T-helper 1 cell treated with Interleukin-12 subunit alpha and Interleukin-12 subunit beta and Interleukin-4 antibody, amounts not matched to agents 30 μg/mL and 1 μg/mL, for 36 hours (primary cell): Measurements from ENCODE around the gene HMGN3.
A peak's percentile ranks its signal among the peaks of the same experiment; 100 is the strongest.

Source experiments
- H3K27ac Mint-ChIP-seq: one replicate; pipeline ENCODE4 v1.8.0; 2021; ENCODE audit warnings: mild to moderate bottlenecking, mixed read lengths
- H3K27me3 Mint-ChIP-seq: one replicate; pipeline ENCODE4 v1.8.0; 2021; ENCODE audit warnings: low read depth, mixed read lengths
- H3K36me3 Mint-ChIP-seq: one replicate; pipeline ENCODE4 v1.8.0; 2021; ENCODE audit warnings: low read depth, mixed read lengths
- H3K4me1 Mint-ChIP-seq: one replicate; pipeline ENCODE4 v1.8.0; 2021; ENCODE audit warnings: low read depth, mixed read lengths
- H3K4me3 Mint-ChIP-seq: one replicate; pipeline ENCODE4 v1.8.0; 2021; ENCODE audit warnings: mild to moderate bottlenecking, moderate library complexity, mixed read lengths
- H3K9me3 Mint-ChIP-seq: one replicate; pipeline ENCODE4 v1.8.0; 2021; ENCODE audit warnings: mixed read lengths

Gene HMGN3

DNA sequence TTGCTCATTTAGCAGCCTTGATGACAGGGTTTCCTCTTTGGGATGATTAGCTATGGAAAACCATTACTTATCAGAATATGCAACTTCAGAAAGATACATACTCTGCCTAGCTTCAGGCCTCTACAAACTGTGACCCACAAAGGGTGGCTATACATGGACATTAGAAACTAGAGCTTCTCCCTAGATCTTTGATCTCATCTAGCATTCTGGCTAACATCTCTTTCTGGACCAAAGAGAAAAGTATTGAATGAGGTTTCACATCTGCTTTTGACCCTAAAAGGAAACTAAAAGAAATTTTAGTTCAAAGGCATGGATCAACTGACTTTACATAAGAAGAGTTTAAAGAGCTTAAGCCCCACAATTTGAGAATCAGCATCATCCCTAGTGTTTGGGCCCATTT lies 12.4 kb upstream of the HMGN3 start:
- Mint-ChIP-seq H3K27me3 (peaks cover 11% of the 10 kb centered on the region), H3K4me3 (no peak overlapping the region), H3K4me1 (no peaks in the 10 kb centered on the region), H3K36me3 (no peaks in the 10 kb centered on the region), H3K9me3 (peaks cover 5% of the 10 kb centered on the region), H3K27ac (no peak overlapping the region)

DNA sequence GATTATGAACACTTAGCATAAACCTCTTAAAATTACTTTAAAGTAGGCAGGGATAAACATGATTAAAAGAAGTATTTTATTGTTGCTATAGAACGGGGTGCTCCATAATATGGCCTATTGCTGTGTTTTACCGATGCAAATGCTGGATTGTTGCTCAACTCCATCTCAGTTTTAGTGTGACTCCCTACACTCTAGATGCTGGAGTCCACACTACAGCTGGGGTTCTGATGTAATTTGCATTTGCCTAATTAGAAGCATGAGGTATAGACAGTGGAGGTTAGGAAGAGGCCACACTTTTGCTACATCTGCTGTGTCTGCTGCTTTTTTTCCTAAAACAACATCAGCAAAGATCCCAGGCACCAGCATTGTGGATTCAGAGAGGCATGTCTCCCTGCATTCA lies 6.7 kb upstream of the HMGN3 start:
- no peak overlapping the region for H3K4me3 Mint-ChIP-seq
- peaks cover 11% of the 10 kb centered on the region for H3K27me3 Mint-ChIP-seq
- H3K36me3 Mint-ChIP-seq, result no peaks in the 10 kb centered on the region
- H3K4me1 Mint-ChIP-seq, result peaks cover 17% of the 10 kb centered on the region
- H3K27ac Mint-ChIP-seq, result no peak overlapping the region
- peaks cover 5% of the 10 kb centered on the region for H3K9me3 Mint-ChIP-seq

DNA sequence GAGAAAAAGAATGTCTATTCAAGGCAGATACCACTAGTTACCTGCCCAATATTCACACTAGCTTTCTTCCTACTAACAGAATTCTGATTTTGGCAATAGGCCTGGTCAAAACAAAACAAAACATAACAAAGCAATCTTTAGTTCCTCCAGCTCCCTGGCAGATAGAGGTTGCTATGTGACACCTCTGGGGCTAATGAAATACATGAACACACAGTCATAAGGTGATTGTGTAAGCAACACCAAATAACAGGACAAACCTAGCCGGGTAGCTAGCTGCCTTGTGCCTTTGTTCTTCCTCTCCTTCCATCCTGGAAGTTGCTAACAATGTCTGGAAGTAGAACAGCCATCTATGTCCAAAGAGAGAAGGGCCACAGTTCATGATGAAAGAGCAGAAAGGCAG lies 6.0 kb upstream of the HMGN3 start:
- H3K27me3 Mint-ChIP-seq, result peaks cover 11% of the 10 kb centered on the region
- no peaks in the 10 kb centered on the region for H3K36me3 Mint-ChIP-seq
- H3K27ac Mint-ChIP-seq, result no peak overlapping the region
- H3K9me3 Mint-ChIP-seq, result peaks cover 5% of the 10 kb centered on the region
- H3K4me1 Mint-ChIP-seq, result peaks cover 18% of the 10 kb centered on the region
- no peak overlapping the region for H3K4me3 Mint-ChIP-seq

DNA sequence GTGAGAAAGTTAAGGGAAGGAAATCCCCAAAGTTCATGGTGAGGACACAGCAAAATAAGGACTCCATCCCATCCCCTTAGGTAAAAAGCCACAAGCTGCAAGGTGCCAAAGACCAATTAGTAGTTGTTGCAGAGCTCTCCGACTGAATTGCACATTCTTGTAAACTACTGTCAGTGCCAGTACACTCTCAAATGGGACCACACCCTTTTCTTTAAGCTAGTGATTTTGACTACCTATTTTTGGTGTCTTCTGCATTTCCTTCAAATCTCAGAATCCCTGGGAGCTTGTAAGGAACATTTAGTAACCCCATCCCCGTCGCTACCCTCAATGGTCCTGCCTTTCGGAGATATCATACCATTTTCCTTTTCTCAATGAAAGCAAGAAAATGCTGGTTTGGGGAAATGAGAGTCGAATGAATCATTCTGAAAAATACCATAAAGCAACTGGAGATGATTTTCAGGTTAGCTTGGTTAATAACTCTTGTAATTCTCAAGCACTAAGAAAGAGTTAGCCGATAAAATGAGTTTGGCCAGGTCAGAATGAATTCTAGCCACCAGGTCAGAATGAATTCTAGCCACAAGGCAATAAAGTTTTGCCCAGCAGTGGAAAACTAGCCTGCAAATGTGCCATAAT lies 5.2 kb upstream of the HMGN3 start:
- no peak overlapping the region for H3K27ac Mint-ChIP-seq
- no peak overlapping the region for H3K4me3 Mint-ChIP-seq
- peaks cover 11% of the 10 kb centered on the region for H3K27me3 Mint-ChIP-seq
- no peaks in the 10 kb centered on the region for H3K36me3 Mint-ChIP-seq
- H3K9me3 Mint-ChIP-seq, result peaks cover 5% of the 10 kb centered on the region
- H3K4me1 Mint-ChIP-seq, result peaks cover 23% of the 10 kb centered on the region

DNA sequence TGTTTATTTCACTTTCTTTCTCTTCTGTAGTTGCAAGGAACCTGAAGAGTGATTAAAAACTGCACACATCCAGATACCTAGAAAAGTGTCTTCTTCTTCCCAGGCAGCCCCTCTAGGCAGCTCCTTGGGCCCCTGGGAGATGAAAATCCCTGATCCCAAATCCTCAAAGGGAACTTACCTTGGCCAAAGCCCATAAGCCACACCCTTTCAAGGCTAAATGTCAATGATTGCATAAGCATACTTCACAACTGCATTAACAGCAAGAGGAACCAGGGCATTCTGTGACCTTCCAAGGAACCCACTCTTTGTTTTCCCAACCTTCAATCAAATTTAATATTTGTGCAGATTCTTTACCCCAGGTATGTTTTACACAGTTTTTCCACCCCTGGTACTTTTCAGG lies 4.4 kb upstream of the HMGN3 start:
- Mint-ChIP-seq H3K4me1 (peaks cover 24% of the 10 kb centered on the region), H3K4me3 (no peak overlapping the region), H3K27ac (no peak overlapping the region), H3K27me3 (peaks cover 9% of the 10 kb centered on the region), H3K36me3 (no peaks in the 10 kb centered on the region), H3K9me3 (no peaks in the 10 kb centered on the region)

DNA sequence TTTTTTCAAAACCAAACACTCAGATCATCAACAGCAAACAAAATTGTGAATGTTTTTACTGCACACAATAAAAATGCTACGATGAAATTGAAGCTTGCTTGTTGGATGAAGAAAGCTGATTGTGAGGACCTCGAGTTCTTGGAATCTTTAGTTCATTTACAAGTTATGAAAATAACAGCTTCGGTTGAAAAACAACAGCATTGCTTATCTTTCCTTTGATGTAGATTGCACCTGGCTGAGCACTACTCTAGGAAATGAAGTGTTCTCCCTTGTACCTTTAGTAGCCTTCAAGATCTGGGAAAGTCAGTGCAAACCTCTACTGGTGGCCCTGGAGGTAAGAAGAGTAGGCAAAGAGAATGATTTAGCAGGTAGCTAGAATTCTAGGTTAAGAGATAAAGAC lies 2.2 kb upstream of the HMGN3 start:
- Mint-ChIP-seq H3K36me3 (peaks cover 4% of the 10 kb centered on the region), H3K27me3 (no peaks in the 10 kb centered on the region), H3K4me1 (peaks cover 35% of the 10 kb centered on the region), H3K4me3 (no peak overlapping the region), H3K9me3 (no peaks in the 10 kb centered on the region), H3K27ac (no peak overlapping the region)

DNA sequence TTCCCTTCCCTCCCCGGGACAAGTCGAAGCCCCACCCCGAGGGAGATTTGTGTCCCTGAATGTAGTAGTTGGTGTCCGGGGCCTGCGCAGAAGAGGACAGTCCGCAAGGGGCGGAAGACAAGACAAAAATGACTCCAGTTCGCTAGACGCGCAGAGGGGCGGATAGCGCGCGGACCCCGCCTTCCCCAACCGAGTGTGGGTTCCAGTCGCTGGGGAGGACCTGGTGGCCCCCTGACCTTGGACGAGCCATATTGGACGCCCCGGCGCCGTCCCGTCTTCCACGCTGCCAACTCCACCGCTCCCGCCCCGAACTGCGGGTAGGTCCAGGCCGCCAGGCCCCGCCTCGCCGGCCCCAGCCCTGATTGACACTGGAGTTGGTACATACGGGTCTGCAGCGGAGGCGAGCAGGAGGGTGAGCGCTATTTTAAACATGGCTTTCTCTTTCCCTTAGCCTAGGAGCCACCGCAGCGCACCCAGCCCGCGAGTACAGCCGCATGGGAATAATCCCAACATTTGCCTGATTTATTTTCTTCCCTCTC lies 802 bp downstream of the HMGN3 start:
- H3K27ac Mint-ChIP-seq, result peak overlapping the region; percentile 93
- no peaks in the 10 kb centered on the region for H3K9me3 Mint-ChIP-seq
- peak overlapping the region; percentile 97 for H3K4me3 Mint-ChIP-seq
- no peaks in the 10 kb centered on the region for H3K27me3 Mint-ChIP-seq
- H3K4me1 Mint-ChIP-seq, result peaks cover 31% of the 10 kb centered on the region
- peaks cover 5% of the 10 kb centered on the region for H3K36me3 Mint-ChIP-seq

DNA sequence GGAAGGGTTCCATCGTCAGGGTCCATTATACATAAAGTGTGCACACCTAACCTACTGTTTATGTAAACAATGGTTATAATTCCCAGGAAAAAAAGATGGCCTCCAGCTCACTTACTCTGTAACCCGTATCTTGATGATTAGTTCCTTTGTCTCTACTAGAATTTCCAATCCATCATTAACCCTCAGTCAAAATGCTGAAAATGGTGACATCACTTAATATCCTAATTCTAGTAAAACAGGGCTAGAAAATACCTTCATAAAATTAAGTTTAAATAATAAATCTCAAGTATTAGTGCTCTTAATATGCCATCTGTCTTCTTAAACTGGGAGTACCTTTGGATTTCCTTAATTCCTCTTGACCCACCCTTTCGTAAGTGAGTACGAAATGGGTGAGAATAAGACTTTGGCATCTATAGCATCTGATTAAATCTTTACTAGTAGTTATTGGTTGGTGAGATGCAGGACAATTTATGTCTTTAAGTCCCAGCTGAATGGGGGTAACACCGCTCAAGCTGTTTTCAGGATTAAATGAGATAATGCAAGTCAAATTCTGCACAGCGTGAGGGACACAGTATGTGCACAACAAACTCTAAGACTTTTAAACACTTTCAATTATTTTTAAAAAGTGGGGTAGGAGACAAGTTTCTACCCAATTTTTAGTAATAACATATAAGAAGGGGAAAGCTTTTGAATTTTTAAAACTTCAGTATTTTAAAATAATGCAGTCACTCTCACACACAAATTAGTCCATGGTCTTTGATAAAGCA lies 1.6 kb downstream of the HMGN3 start:
- Mint-ChIP-seq H3K9me3 (no peaks in the 10 kb centered on the region), H3K27ac (peak overlapping the region; percentile 93), H3K27me3 (no peaks in the 10 kb centered on the region), H3K4me1 (peaks cover 28% of the 10 kb centered on the region), H3K36me3 (peaks cover 5% of the 10 kb centered on the region), H3K4me3 (peak overlapping the region; percentile 97)

DNA sequence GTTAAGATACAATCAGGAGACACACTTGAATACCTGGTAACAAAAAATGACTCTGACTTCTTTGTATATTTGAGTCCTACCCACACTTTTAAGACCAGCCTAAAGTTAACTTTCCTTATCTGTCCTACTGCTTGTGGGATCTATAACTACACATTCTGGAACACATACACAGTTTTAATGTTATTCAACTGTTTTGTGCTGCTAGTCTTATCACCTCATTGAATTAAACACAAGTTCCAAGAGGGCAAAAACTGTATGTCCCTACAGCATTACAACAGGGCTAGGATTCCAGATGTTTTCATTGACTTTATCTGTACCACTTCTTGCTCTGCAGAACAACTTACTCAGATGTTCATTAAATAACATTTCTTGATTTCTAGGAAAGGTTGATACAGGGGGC lies 2.8 kb downstream of the HMGN3 start:
- Mint-ChIP-seq H3K27me3 (no peaks in the 10 kb centered on the region), H3K36me3 (peaks cover 7% of the 10 kb centered on the region), H3K4me3 (no peak overlapping the region), H3K27ac (no peak overlapping the region), H3K9me3 (no peaks in the 10 kb centered on the region), H3K4me1 (peaks cover 23% of the 10 kb centered on the region)

DNA sequence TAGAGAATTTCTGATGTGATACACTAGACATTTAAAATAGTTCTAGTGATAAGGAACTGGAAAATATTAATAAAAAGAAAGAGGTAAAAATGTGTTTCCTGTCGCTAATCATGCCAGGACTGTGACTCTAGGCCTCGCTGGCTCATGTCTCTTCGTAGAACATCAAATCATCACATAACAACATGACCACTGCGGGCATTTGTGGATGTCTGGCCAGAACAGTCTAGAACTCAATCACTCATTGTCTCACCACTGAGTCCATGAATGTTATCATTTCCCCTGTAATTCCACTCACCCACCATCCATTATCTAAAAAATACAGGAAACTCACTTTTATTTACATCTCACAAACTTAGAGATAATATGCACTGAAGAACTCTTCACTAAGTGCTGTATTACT lies 3.4 kb downstream of the HMGN3 start:
- H3K27ac Mint-ChIP-seq, result no peak overlapping the region
- H3K4me1 Mint-ChIP-seq, result peaks cover 23% of the 10 kb centered on the region
- H3K36me3 Mint-ChIP-seq, result peaks cover 7% of the 10 kb centered on the region
- no peak overlapping the region for H3K4me3 Mint-ChIP-seq
- no peaks in the 10 kb centered on the region for H3K9me3 Mint-ChIP-seq
- no peaks in the 10 kb centered on the region for H3K27me3 Mint-ChIP-seq

DNA sequence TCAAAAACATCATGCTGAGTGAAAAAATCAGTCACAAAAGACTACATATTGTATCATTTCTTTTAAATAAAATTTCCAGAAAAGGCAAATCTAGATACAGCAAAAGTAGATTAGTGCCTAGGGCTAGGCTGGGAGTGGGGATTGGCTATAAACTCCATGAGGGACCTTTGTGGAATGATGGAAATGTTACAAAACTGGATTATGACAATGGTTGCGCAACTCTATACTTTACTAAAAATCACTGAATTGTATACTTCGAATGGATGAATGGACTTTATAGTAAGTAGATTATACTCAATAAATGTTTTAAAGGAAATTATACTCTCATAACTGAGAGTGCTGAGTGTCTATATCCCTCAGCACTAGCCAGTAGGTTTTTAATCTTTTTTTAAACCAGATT lies 4.3 kb downstream of the HMGN3 start:
- Mint-ChIP-seq H3K27ac (no peak overlapping the region), H3K4me3 (no peak overlapping the region), H3K4me1 (peaks cover 19% of the 10 kb centered on the region), H3K36me3 (peaks cover 7% of the 10 kb centered on the region), H3K9me3 (no peaks in the 10 kb centered on the region), H3K27me3 (no peaks in the 10 kb centered on the region)

DNA sequence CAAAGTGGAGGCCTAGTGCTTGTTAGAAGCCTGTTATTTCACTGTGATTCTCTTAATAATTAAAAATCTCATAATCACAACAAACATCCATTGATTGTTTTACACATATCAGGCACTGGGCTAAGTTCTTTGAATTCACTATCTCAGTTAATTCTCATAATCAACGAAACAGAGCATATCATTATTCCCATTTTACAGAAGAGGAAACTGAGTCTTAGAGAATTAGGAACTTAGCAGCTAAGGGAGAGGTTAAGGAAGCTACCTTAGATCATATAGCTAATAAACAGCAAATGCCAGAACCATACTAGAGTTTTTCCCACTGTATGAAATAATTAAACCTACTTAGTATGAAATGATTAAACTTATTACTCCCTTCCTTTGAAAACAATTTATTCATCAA lies 7.0 kb downstream of the HMGN3 start:
- peaks cover 7% of the 10 kb centered on the region for H3K36me3 Mint-ChIP-seq
- H3K27me3 Mint-ChIP-seq, result no peaks in the 10 kb centered on the region

DNA sequence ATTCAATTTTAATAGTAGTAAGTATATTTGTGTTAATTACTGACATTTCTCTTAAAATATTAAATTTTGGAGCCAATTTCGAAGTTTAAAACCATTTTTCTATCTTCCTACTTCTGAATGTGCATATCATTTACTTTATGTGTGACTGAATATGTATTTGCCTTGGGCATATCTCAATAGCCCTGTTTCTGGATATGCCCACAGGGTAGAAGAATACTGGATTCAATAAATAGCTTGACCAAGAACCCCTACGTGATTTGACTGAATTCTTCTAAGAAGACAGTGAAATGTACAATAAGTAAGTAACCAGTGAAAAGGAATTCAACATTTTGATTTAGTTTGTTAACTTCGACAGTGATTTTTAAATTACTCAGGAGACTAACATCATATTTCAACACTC lies 7.8 kb downstream of the HMGN3 start:
- H3K36me3 Mint-ChIP-seq, result peaks cover 3% of the 10 kb centered on the region
- H3K9me3 Mint-ChIP-seq, result no peaks in the 10 kb centered on the region

More for the DNA sequence above, 7.0 kb downstream of the HMGN3 start:
- Mint-ChIP-seq H3K4me1 (peaks cover 14% of the 10 kb centered on the region), H3K27ac (no peak overlapping the region), H3K4me3 (no peak overlapping the region), H3K9me3 (no peaks in the 10 kb centered on the region)

DNA sequence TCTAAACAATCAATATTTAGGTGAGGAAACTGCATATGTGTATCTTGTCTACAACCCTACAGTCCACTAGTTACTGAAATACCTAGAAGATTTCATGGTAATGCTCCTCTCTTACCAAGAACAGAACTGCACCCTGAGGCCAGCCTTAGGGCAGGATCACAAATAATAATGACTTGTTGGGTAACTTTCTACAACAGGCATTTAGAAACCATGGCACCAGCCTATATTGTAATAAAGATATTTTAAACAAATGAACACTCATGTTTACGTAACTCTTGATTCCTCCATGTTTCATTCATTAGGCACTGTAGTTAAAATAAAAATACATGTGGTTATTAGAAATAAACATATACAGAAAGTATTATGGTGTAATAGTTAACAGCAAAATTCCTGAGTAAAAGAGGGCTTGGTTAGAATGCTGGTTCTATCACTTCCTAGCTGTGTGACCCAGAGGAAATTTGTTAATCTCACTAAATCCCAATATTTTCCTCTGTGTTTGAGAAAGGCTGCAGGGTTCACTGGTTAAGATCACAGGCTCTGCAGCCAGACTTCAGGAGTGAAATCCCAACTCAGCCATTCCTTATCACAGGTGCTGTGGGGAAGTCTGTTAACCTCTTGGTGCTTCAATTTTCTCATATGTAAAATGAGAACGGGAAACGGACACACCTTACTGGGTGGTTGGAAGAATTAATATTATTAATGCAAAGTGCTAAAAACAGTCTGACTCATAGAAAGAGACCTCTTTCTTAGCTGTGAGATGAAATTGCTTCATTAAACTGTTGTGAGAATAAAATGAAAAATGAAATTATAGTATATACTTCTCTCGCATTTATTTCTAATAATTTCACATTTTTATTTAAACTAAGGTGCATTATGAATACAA lies 8.5 kb downstream of the HMGN3 start:
- Mint-ChIP-seq H3K27ac (no peak overlapping the region), H3K36me3 (peaks cover 6% of the 10 kb centered on the region), H3K9me3 (no peaks in the 10 kb centered on the region), H3K4me3 (no peak overlapping the region), H3K4me1 (peaks cover 6% of the 10 kb centered on the region), H3K27me3 (no peaks in the 10 kb centered on the region)

More for the DNA sequence above, 7.8 kb downstream of the HMGN3 start:
- H3K4me3 Mint-ChIP-seq, result no peak overlapping the region
- no peak overlapping the region for H3K27ac Mint-ChIP-seq
- H3K4me1 Mint-ChIP-seq, result peaks cover 9% of the 10 kb centered on the region
- no peaks in the 10 kb centered on the region for H3K27me3 Mint-ChIP-seq
